ENCODE data around the gene CEP72.

DNA sequence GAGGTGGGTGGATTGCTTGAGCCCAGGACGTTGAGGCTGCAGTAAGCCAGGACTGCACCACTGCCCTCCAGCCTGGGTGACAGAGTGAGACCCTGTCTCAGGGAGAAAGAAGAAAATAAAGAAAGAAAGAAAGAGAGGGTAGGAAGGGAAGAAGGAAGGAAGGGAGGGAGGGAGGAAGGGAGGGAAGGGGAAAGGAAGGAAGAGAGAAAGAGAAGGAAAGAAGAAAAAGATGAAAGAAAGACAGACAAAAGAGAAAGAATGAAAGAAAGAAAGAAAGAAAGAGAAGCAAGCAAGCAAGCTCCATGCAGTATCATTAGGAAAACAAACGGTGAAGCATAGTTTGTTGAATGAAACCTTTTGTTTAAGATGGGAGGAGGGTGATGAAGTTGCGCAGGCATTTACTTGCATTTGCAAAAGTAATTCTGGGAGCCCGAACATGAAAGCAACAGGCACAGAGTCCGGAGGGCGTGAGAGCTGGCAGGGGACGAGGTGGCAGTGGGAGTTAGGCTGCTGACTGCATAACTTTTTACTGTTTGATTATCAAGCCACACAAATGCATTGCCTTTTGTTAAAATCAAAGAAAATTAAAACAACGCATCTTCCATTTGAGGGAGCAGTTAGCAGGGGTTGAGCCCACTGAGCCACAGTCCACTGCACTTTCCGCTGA is 26.0 kb upstream of the CEP72 start:
- TF ChIP-seq, protein P1, sequence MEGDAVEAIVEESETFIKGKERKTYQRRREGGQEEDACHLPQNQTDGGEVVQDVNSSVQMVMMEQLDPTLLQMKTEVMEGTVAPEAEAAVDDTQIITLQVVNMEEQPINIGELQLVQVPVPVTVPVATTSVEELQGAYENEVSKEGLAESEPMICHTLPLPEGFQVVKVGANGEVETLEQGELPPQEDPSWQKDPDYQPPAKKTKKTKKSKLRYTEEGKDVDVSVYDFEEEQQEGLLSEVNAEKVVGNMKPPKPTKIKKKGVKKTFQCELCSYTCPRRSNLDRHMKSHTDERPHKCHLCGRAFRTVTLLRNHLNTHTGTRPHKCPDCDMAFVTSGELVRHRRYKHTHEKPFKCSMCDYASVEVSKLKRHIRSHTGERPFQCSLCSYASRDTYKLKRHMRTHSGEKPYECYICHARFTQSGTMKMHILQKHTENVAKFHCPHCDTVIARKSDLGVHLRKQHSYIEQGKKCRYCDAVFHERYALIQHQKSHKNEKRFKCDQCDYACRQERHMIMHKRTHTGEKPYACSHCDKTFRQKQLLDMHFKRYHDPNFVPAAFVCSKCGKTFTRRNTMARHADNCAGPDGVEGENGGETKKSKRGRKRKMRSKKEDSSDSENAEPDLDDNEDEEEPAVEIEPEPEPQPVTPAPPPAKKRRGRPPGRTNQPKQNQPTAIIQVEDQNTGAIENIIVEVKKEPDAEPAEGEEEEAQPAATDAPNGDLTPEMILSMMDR (IDR thresholded peaks at IDR 0.05; ENCODE audit: low read depth, low read length): no peak
- no peak for TF ChIP-seq EZH2phosphoT487 (IDR thresholded peaks at IDR 0.05; ENCODE audit: low read depth)

Measured in OCI-LY3 (cell line).